NOMO-1 treated with dmso at 0.1 percent for 144 hours (cell line): ENCODE measurements around the gene PHLDA2.
"Not testable (repeated sequence)": the region's sequence is repeated elsewhere in the genome, so short reads cannot be mapped to it uniquely, and the experiment has no call there.

ENCODE experiments used
- DNase-seq: peaks from one replicate; lab custom pipeline; 2025; ENCODE audit not compliant: unreplicated experiment; lab: John Stamatoyannopoulos, UW

The PHLDA2 gene

GRCh38 chr11:2915473-2915872 is 13.7 kb downstream of the PHLDA2 start:
- DNase-seq, result no peak

- DNase-seq, result no peak
These were observed 14.6 kb downstream of the PHLDA2 start for GRCh38 chr11:2914455-2915195.

GRCh38 chr11:2913776-2914175 is 15.4 kb downstream of the PHLDA2 start:
- DNase-seq, result no peak

- no peak for DNase-seq
These were observed 16.2 kb downstream of the PHLDA2 start for GRCh38 chr11:2913019-2913431.

- no peak for DNase-seq
These were observed 16.7 kb downstream of the PHLDA2 start for GRCh38 chr11:2912498-2912897.

- no peak for DNase-seq
These were observed 17.3 kb downstream of the PHLDA2 start for GRCh38 chr11:2911785-2912391.

- no peak for DNase-seq
These were observed 18.0 kb downstream of the PHLDA2 start for GRCh38 chr11:2911088-2911784.

GRCh38 chr11:2910401-2910955 is 18.7 kb downstream of the PHLDA2 start:
- DNase-seq, result no peak

- no peak for DNase-seq
These were observed 19.9 kb downstream of the PHLDA2 start for GRCh38 chr11:2909133-2909902.

GRCh38 chr11:2908130-2908529 is 21.1 kb downstream of the PHLDA2 start:
- no peak for DNase-seq

GRCh38 chr11:2905299-2905698 is 23.9 kb downstream of the PHLDA2 start:
- DNase-seq, result not testable (repeated sequence)

- no peak for DNase-seq
These were observed 24.8 kb downstream of the PHLDA2 start for GRCh38 chr11:2904153-2905052.

- no peak for DNase-seq
These were observed 25.6 kb downstream of the PHLDA2 start for GRCh38 chr11:2903672-2904011.

GRCh38 chr11:2902784-2903671 is 26.2 kb downstream of the PHLDA2 start:
- no peak for DNase-seq

GRCh38 chr11:2901854-2902783 is 27.1 kb downstream of the PHLDA2 start:
- DNase-seq, result peak; percentile 95

GRCh38 chr11:2901196-2901796 is 27.9 kb downstream of the PHLDA2 start:
- no peak for DNase-seq

GRCh38 chr11:2899080-2899783 is 30.0 kb downstream of the PHLDA2 start:
- DNase-seq, result peak; percentile 9
